T-helper 1 cell treated with Interleukin-12 subunit alpha and Interleukin-12 subunit beta and Interleukin-4 antibody, amounts not matched to agents 30 ng/mL and 1 ng/mL, for 36 hours (primary cell): ENCODE data around the gene DNMT3A. TPM values are rescaled to one million over a fixed set of nuclear protein-coding genes. Genes with fewer than 3 reads are reported as not detected.
"Not testable (repeated sequence)": the region's sequence is repeated elsewhere in the genome, so short reads cannot be mapped to it uniquely, and the experiment has no call there.

ENCODE experiments used
- intact Hi-C: fragments of 100-400 bp; cut with micrococcal nuclease; formaldehyde crosslinking; loops from one replicate; pipeline ENCODE4 v1.15.1; 2024
- total RNA-seq: library from RNA; stranded (reverse); gene quantifications from 2 replicates; pipeline ENCODE4 v1.2.3, GENCODE V29; 2022

The DNMT3A gene
- total RNA-seq, 1 donor from 2014 or later: 80.6 TPM

- intact Hi-C loops: no loop called here
Observed at GRCh38 chr2:25220313-25220712, 121.4 kb downstream of the DNMT3A start.

GRCh38 chr2:25219621-25220020 is 122.1 kb downstream of the DNMT3A start:
- intact Hi-C loops: no loop called here

GRCh38 chr2:25218100-25218499 is 123.6 kb downstream of the DNMT3A start:
- intact Hi-C loops: no loop called here

- intact Hi-C loops: no loop called here
Observed at GRCh38 chr2:25215948-25216679, 125.6 kb downstream of the DNMT3A start.

GRCh38 chr2:25215232-25215631 is 126.5 kb downstream of the DNMT3A start:
- intact Hi-C loops: no loop called here

- intact Hi-C loops: no loop called here
Observed at GRCh38 chr2:25213229-25213628, 128.5 kb downstream of the DNMT3A start.

GRCh38 chr2:25210923-25211322 is 130.8 kb downstream of the DNMT3A start:
- intact Hi-C loops: not testable (repeated sequence)

- intact Hi-C loops: no loop called here
Observed at GRCh38 chr2:25207078-25207545, 134.6 kb downstream of the DNMT3A start.

- intact Hi-C loops: no loop called here
Observed at GRCh38 chr2:25204190-25204838, 137.4 kb downstream of the DNMT3A start.

- intact Hi-C loops: no loop called here
Observed at GRCh38 chr2:25202275-25202674, 139.4 kb downstream of the DNMT3A start.

- intact Hi-C loops: no loop called here
Observed at GRCh38 chr2:25201794-25202193, 139.9 kb downstream of the DNMT3A start.

GRCh38 chr2:25201265-25201664 is 140.5 kb downstream of the DNMT3A start:
- intact Hi-C loops: no loop called here

GRCh38 chr2:25198576-25198975 is 143.1 kb downstream of the DNMT3A start:
- intact Hi-C loops: loop anchor here (10.0 kb wide), 1 partner anchor 374 kb away; no protein-coding TSS in a partner anchor

GRCh38 chr2:25198209-25198525 is 143.6 kb downstream of the DNMT3A start:
- intact Hi-C loops: loop anchor here (10.0 kb wide), 1 partner anchor 373 kb away; no protein-coding TSS in a partner anchor

GRCh38 chr2:25197336-25198208 is 144.2 kb downstream of the DNMT3A start:
- intact Hi-C loops: loop anchor here (10.0 kb wide), 1 partner anchor 373 kb away; no protein-coding TSS in a partner anchor

GRCh38 chr2:25194576-25195122 is 147.1 kb downstream of the DNMT3A start:
- intact Hi-C loops: loop anchor here (10.0 kb wide), 1 partner anchor 370 kb away; no protein-coding TSS in a partner anchor

- intact Hi-C loops: loop anchor here (10.0 kb wide), 1 partner anchor 366 kb away; no protein-coding TSS in a partner anchor
Observed at GRCh38 chr2:25190536-25190935, 151.2 kb downstream of the DNMT3A start.

- intact Hi-C loops: no loop called here
Observed at GRCh38 chr2:25188405-25188804, 153.3 kb downstream of the DNMT3A start.

- intact Hi-C loops: no loop called here
Observed at GRCh38 chr2:25187729-25188350, 153.9 kb downstream of the DNMT3A start.

GRCh38 chr2:25184254-25184653 is 157.5 kb downstream of the DNMT3A start:
- intact Hi-C loops: no loop called here

- intact Hi-C loops: no loop called here
Observed at GRCh38 chr2:25178976-25179375, 162.7 kb downstream of the DNMT3A start.
